IPS-NIHi11 (cell line): ENCODE measurements around the gene CYP46A1.
A peak's percentile ranks its signal among the peaks of the same experiment; 100 is the strongest.
"Not testable (repeated sequence)": the region's sequence is repeated elsewhere in the genome, so short reads cannot be mapped to it uniquely, and the experiment has no call there.

Experiments used
- DNase-seq: peaks from one replicate; pipeline ENCODE4 v3.0.0; 2012; ENCODE audit warnings: mixed read lengths, low spot score

The CYP46A1 gene

DNA sequence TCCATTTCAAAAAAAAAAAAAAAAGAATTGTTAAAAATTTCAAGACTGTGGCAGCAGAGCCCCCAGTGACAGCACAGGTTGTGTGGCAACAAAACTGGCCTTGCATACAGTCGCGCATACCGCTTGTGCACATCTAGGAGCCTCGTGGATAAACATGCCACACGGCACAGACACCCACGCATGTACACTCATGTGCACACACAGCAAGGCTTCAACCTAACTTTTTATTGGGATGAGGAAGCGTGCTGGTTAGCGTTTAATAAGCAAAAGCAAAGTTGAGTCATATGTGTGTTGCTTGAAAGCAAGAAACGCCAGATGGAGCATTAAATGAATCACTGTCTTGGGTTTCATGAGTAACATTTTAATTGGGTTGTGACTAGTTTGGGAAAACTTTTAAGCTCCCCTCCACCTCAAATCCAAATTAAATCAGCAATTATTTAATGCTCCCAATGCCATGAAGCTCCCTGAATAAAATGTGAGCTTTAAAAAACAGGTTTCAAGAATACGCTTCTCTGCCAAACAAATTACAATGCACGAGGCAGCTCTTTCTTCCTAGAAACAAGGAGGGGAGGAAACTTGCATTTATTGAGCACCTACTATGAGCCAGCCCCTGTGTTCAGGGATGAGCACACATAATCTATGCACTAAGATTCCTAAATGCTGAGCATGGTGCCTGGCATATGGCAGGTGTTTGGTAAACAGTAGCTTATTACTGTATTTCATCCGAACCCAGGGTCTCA, 73.4 kb downstream of the CYP46A1 start:
- DNase-seq = no peak

DNA sequence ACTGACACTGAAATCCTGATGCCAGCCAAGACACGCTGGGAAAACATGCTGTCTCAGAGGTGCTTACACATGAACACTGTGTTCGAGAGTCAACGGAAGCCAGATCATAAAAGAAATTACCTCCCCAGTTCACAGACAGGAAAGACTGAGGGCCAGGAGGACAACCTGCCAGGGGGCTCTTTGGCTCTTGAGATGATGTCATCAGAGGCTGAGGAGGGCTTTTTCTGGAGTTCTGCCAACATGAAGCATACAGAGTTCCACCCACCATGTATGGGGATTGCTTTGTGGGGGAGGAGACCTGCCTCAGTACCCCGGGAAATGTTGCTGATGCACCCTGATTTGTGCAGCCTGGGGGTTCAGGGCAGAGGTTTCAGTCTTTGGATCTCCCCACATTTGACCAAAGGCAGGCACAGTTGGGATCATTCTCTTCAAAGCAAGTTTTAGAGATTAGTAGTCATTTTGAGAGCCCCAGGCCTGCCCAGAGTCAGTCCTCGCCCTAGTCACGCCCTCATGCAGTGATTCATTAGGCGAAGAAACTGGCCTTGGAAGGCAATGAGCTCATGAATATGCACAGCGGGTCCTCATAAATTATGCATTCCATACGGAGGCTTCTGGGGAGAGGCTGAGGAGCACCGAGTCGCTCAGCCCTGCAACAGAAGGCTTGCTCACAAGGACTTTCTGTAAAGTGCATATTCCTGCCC, 74.2 kb downstream of the CYP46A1 start:
- DNase-seq = peak; percentile 69

DNA sequence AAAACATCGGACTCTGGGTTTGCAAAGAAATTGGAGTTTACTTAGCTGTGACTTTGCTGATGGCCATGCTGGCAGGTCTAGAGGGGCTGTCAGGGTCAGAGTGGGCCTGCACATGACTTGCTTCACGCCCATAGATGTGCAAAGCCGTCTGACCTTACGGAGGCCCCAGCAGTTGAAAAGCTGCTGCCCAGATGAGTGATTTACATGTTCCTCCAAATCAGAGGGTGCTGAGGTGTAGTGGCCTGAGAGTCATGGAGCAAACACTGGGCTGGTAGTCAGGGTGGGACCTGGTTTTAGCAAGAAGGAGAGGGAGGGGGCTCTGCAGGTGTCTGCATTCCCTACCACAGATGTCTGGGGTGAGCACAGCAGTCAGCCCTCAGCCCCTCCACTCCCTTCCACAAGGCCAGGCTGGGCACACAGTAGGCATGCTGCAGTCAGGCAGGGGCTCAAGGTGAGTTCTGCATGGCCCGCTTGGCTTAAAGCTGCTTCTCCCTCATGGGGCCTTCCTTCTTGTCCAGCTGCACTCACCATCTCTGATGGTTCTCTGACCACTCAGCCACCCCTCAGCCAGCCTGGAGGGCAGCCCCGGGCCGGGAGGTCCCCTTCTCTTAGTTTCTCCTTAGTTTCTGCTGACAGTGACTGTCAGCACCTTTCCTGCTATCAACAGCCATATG, 74.9 kb downstream of the CYP46A1 start:
- DNase-seq = no peak

DNA sequence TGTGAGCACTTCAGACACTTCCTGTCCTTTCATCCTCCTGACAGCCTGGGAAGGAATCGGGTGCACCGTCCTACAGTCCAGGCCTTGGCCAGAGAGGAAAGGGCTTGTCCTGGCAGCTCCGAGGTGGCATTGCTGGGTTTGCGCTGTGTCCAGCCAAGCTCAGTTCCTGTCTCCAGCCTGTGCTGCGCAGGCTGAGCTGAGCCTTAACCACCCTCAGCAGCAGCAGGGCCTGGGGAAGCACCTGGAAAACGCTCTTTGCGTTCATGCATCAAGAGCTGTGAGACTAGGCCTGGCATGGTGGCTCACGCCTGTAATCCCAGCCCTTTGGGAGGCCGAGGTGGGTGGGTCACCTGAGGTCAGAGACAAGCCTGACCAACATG, 75.4 kb downstream of the CYP46A1 start:
- DNase-seq = no peak

DNA sequence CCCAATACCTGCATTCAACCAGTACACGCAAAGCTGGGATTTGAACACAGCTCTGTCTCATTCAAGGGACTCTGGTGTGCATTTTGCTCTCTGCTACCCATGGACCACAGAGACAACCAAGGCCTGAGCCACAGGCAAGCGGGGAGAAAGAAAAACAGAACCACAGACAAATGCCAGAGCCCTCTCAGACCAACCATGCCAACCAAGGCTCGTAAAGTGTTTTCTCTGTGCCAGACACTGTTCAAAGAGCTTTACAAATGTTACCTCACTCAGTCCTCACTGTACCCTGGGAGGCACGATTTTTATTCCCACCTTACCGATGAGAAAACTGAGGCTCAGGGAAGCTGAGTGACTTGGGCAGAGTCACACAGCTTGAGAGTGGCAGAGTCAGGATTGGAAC, 76.7 kb downstream of the CYP46A1 start:
- no peak for DNase-seq

DNA sequence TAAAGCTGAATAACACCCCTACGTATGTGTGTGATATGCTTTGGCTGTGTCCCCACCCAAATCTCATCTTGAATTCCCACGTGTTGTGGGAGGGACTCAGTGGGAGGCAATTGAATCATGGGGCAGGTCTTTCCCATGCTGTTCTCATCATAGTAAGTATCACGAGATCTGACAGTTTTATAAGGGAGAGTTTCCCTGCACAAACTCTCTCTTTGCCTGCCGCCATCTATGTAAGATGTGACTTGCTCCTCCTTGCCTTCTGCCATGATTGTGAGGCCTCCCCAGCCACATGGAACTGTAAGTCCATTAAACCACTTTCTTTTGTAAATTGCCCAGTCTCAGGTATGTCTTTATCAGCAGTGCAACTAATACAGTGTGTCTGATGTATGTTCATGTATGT, 78.8 kb downstream of the CYP46A1 start:
- DNase-seq = not testable (repeated sequence)

DNA sequence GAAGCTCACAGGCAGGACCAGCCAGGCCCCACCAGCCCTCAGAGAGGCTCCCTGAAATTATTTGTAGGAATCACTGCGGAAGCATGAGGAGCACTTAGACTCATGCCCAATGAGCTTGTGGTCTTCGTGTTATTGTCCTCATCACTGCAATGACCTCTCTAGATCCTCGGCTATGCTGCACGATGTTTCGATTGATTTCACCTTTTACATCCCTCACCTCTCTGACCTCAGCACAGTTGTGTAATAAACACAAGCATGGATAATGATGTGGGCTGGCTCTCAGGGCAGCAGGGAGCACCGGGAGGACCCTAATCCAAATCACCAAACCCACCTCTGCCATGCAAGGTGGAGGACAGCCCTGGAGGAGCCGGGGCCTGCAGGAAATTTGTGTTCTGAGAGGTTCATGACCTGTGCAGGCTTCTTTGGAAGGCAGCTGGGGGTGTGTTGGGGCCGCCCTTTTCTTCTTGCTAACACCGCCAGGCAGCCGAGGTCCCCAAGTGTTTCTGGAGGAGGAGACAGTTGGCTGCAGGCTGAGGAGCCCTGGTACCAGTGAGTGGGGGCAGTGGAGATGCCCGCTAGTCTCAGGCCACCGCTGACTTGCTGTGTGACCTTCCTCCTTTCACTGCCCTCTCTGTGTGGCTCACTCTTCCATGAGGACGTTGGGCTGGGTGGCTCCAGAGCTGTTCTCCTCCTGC, 79.6 kb downstream of the CYP46A1 start:
- no peak for DNase-seq

DNA sequence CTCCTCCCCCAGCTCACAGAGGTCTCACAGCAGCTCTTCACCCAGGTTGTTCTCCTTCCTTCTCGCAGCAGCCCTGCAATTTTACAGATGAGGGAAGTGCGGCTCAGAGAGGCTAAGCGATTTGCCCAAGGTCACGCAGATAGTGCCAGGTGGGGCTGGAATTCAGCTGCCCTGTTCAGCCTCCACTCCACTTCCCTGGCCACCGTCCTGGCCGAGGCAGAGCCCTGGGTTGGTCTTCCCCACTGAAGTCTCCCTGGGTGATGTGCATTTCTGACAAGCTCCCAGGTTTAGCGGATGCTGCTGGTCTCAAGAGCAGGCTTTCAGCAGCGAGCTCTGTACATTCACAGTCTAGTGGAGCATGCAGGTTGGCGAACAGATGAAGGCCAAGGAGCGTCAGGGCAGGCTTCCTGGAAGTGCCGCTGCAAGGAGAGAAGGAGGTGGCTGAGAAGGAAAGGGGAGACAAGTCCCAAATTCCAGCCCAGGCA, 80.2 kb downstream of the CYP46A1 start:
- no peak for DNase-seq

DNA sequence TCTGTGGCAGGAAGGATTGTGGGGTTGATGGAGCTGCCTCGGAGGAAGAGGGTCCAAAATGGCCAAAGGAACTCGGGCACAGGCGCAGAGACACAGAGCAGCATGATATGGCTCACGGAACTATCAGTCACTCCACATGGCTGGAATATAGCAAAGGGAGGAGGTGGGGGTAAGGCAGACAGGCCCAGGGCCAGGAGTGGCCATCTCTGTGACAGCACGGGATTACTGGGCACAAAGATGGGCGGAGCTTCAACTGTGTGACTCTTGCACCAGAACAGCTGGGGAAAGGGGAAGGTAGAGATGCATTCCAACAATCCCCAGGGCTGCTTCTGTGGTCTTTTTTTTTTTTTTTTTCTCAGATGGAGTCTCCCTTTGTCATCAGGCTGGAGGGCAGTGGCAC, 84.3 kb downstream of the CYP46A1 start:
- DNase-seq = no peak

DNA sequence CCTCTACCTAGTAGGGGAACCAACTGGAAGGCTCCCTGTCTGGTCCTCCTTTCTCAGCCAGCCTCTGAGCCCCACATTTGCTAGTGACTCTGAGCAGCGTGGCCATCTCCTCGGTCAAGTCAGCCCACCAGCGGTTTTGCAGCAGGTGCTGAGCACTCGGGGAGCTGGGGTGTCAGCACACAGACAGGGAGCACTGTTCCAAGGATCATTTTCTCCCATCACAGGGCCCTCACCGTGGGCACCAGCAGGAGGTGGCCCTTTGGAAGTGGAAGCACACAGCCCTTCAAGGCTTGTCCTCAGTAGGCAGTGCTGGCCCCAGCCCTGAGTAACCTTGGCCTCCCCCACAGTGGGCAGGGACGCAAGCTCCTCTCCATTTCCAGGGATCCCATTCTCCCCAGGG, 85.0 kb downstream of the CYP46A1 start:
- DNase-seq = no peak

DNA sequence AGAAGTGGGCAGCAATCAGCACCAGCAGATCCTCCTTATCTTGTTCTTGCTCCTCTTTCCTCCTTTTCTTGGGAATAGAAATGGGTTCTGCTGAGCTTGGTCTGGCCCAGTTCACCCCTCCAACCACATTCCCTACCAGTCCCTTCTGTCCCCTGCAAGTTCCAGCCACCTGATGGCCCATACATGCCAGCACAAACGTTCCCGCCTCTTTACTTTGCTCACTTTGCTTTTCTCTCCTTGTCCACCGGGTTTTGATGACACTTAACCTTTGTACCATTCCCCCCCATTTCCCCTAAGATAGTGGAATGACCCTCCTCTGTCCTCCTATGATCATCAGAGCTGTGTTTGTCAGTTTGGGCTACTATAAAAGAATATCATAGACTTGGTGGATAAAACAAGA, 85.7 kb downstream of the CYP46A1 start:
- no peak for DNase-seq

DNA sequence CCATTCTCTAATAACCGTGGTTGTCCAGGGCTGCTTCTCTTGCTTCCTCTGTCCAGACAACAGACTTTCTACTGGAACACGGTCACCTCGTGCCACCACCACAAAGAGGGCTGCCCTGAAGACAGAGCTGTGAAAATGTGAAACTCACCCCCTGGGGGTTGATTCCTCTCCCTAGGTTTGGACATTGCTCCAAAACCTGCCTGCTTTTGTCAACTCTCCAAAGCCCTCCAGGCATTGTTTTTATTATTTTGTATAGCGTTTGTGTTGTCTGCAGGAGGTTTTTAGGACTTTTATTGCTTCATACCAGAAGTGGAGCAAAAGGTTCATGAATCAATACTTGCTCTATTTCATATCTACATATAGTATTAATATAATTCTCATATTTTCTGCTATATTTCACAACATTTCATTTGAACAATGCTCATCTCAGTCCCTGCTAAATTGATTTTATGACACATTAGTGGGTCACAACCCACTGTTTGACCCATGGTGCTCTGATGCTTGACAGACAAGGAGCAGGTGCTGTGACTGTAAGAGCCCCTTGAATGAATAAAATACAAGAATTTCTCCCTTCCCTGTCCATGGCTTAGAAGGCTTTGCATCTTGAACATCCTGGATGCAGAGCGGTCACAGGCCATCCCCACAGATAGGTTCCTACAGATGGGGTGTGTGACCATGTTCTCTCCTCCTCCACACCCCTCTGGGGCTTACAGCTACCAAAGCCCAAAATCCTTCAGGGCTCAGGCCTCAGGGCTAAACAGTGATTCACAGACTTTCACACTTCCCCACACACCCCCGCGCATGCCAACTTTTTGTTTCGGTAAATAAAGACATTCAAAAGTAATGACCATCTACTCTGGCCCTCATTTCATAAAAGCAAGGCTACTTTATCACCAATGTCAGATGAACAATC, 88.5 kb downstream of the CYP46A1 start:
- no peak for DNase-seq

DNA sequence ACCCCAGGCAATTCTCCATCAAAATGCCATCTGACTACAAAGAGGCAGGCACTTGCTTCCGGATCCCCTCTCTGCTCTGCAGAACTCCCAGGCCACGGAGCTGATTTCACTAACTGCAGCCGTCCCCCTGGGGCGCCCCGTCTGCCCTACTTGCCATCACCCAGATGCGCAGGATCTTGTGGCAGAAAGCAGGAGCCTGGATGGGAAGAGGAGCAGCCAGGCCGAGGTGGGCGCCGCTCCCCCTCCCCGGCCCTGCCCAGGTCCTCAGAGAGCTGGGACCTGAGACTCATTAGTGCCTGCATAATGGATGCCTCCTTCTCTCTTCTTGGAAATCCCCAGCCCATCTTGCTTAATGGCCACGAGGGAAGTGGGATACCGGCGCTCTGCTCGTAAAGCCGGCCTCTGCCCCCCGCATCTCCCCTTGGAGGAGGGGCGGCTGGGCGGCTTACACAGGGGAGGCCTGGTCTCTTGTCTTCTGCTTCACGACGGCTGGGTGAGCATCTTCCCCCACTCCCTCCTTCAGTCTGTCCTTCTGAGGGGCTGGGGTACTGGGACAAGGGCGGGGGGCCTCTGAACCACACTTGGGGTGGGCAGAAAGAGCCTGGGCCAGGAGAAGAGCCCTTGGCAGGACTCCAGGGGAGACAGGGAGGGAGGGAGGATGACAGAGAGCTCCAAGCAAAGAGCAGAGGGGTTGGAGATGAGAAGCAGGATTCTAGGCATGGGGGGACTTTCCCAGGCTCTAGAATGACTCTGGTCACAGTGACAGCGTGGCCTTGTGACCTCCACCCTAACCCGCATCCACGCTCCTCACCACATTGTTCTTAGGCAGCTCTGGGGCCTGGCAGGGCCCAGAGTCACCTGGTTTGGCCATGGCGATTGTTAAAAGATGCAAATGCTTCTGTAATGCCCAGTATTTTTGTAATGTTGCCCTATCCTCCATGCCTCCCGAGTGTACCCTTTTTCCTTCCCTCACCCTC, 89.7 kb downstream of the CYP46A1 start:
- DNase-seq = no peak

DNA sequence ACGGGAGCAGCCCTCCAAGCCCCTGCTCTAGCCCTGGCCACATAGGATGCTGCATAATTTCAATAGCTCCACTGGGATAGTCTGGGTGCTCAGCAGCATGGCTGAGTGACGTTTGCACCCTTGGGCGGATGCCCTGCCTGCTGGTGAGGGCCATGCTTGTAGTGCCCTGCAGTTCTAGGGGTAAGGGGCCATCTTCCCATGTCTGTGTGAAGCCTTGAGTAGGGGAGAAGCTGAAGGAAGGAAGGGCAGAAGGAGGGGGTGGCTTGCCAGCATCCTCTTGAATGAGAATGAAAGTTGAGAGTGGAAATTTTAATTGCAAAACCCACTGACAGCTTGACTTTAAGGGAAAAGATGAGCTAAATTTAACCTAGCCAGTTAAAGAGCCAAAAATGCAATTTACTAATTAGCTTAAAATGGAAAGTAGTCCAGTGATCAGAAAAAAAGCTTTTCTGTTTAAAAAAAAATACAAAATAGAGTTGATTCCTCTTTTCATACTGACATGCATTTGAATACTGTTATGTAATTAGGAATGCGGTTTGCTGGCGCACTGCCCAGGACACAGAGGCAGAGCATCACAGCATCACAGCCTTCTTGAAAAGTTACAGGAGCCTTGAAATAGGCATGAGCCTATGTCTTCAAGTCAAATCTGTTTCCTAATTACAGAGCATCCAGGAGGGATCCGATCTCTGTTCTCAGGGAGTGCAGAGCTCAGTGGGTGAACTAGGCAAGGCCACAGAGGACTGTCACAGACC, 90.6 kb downstream of the CYP46A1 start:
- no peak for DNase-seq

DNA sequence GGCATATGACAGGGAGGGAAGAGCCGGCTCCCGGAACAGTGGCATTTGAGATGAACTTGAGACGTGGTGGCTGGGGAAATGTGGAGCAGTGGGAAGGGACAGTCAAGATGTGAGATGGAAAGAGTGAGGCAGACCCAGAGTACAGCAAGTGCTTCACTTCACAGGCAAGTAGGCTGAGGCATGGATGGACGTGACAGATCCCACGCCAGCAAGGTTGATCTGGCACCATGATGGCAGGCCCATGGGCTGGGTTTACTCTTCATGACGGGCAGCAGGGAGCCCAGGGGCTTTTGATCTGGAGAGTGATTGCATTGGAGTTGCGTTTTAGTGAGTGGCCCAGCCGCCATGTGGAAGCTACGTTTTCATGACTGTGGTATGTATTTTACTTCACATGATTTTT, 91.3 kb downstream of the CYP46A1 start:
- no peak for DNase-seq
